SU-DHL-6 (cell line): ENCODE results near the gene UBR7.

ENCODE experiments used
- H2AFZ ChIP-seq: fragments of 200-600 bp; sonication (generic); 2 replicates; pipeline ENCODE4 v1.6.1; 2014; ENCODE audit warnings: low read depth, mild to moderate bottlenecking, moderate library complexity, mixed read lengths, antibody characterized with exemption, low read length; ENCODE audit not compliant: severe bottlenecking
- H3F3A ChIP-seq: fragments of 200-600 bp; shearing (Covaris generic); 2 replicates; pipeline ENCODE4 v1.6.0; 2016; ENCODE audit warnings: antibody characterized with exemption, mild to moderate bottlenecking; ENCODE audit not compliant: insufficient read depth
- H3K27ac ChIP-seq: fragments of 200-600 bp; sonication (generic); 2 replicates; pipeline ENCODE4 v1.5.1; 2016; ENCODE audit warnings: low read depth, mild to moderate bottlenecking, low read length, moderate library complexity, mixed read lengths
- H3K27me3 ChIP-seq: fragments of 200-600 bp; sonication (generic), shearing (Covaris generic); 2 replicates; pipeline ENCODE4 v1.6.0; 2014; ENCODE audit warnings: mild to moderate bottlenecking, low read length
- H3K36me3 ChIP-seq: fragments of 200-600 bp; sonication (generic); 2 replicates; pipeline ENCODE4 v1.6.1; 2014; ENCODE audit warnings: mild to moderate bottlenecking, low read length, mixed read lengths
- H3K4me2 ChIP-seq: fragments of 300-600, 200-600 bp; shearing (Covaris generic), sonication (generic); 2 replicates; pipeline ENCODE4 v1.6.0; 2014; ENCODE audit warnings: low read length, low read depth, mild to moderate bottlenecking; ENCODE audit not compliant: poor library complexity, severe bottlenecking
- H3K4me3 ChIP-seq: fragments of 200-600 bp; sonication (generic); 2 replicates; pipeline ENCODE4 v1.5.1; 2014; ENCODE audit warnings: antibody characterized with exemption, low read length, mild to moderate bottlenecking, mixed read lengths; ENCODE audit not compliant: insufficient read depth, poor library complexity, severe bottlenecking
- H3K79me2 ChIP-seq: fragments of 200-600 bp; sonication (generic); 2 replicates; pipeline ENCODE4 v1.6.1; 2014; ENCODE audit warnings: mild to moderate bottlenecking, low read length, moderate library complexity; ENCODE audit not compliant: insufficient read depth
- H3K9ac ChIP-seq: fragments of 200-600 bp; sonication (generic); 2 replicates; pipeline ENCODE4 v1.7.0; 2014; ENCODE audit warnings: mild to moderate bottlenecking, low read length
- H3K9me2 ChIP-seq: fragments of 200-600 bp; sonication (generic); replicated peaks from 2 replicates; pipeline ENCODE4 v1.6.1; 2014; ENCODE audit warnings: low read length; ENCODE audit not compliant: insufficient read depth
- H3K9me3 ChIP-seq: fragments of 200-600 bp; sonication (generic); 2 replicates; pipeline ENCODE4 v1.6.1; 2014; ENCODE audit warnings: low read length, mixed read lengths; ENCODE audit not compliant: insufficient read depth
- H4K20me1 ChIP-seq: fragments of 200-600 bp; sonication (generic); 2 replicates; pipeline ENCODE4 v1.6.1; 2014; ENCODE audit warnings: low read depth, mild to moderate bottlenecking, antibody characterized with exemption, low read length, moderate library complexity, mixed read lengths
- EZH2phosphoT487 ChIP-seq: fragments of 200-600 bp; sonication (generic), shearing (Covaris generic); conservative IDR thresholded peaks from 2 replicates; pipeline ENCODE4 v1.6.1; 2018; ENCODE audit warnings: mild to moderate bottlenecking, antibody characterized with exemption, low read length, moderate library complexity, mixed read lengths
- TF ChIP-seq, protein P1 (sequence below): fragments of 200-600 bp; sonication (generic); IDR thresholded peaks from one replicate; pipeline ENCODE4 v1.5.1; 2017; ENCODE audit warnings: antibody characterized with exemption, mild to moderate bottlenecking, low read length, moderate library complexity; ENCODE audit not compliant: insufficient read depth, poor library complexity, severe bottlenecking

Gene UBR7

GRCh38 chr14:93269341-93270068, 62.4 kb downstream of the UBR7 start:
- no peak overlapping the region for H2AFZ ChIP-seq
- H3F3A ChIP-seq, result no peaks in the 10 kb centered on the region
- H3K9me3 ChIP-seq, result no peaks in the 10 kb centered on the region
- H3K27ac ChIP-seq, result no peak overlapping the region
- no peak overlapping the region for H3K4me3 ChIP-seq
- no peaks in the 10 kb centered on the region for H3K36me3 ChIP-seq
- TF ChIP-seq, protein P1, sequence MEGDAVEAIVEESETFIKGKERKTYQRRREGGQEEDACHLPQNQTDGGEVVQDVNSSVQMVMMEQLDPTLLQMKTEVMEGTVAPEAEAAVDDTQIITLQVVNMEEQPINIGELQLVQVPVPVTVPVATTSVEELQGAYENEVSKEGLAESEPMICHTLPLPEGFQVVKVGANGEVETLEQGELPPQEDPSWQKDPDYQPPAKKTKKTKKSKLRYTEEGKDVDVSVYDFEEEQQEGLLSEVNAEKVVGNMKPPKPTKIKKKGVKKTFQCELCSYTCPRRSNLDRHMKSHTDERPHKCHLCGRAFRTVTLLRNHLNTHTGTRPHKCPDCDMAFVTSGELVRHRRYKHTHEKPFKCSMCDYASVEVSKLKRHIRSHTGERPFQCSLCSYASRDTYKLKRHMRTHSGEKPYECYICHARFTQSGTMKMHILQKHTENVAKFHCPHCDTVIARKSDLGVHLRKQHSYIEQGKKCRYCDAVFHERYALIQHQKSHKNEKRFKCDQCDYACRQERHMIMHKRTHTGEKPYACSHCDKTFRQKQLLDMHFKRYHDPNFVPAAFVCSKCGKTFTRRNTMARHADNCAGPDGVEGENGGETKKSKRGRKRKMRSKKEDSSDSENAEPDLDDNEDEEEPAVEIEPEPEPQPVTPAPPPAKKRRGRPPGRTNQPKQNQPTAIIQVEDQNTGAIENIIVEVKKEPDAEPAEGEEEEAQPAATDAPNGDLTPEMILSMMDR, result no peak
- no peak for TF ChIP-seq EZH2phosphoT487
- H3K27me3 ChIP-seq, result no peaks in the 10 kb centered on the region
- H3K4me2 ChIP-seq, result no peak overlapping the region
- no peaks in the 10 kb centered on the region for H3K9me2 ChIP-seq
- H3K9ac ChIP-seq, result no peak overlapping the region
- no peaks in the 10 kb centered on the region for H3K79me2 ChIP-seq
- H4K20me1 ChIP-seq, result no peaks in the 10 kb centered on the region

DNA sequence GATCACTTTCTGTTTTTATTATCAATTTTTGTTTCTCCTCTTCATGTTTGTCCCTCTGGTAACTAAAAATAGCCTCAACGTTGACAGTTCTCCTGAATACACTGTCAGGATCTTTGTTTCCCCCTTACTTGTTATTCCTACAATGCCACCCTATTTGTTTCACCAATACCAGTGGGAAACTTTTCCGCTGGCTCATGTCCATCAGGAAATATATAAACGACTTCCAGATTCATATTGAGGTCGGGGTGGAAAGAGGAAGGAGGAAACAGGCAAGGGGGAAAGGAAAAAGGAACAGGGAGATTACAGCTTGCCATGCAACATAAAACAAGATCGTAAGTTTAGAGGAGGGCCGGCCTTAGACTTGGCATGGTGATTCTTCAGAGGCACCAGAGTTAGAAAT, 64.1 kb downstream of the UBR7 start:
- Histone ChIP-seq H3K79me2 (no peaks in the 10 kb centered on the region), H3K4me3 (no peak overlapping the region), H3K36me3 (no peaks in the 10 kb centered on the region), H3K9ac (no peak overlapping the region), H3K4me2 (no peak overlapping the region), H2AFZ (no peak overlapping the region), H3K9me2 (no peaks in the 10 kb centered on the region), H3F3A (no peaks in the 10 kb centered on the region), H3K9me3 (no peaks in the 10 kb centered on the region), H3K27ac (no peak overlapping the region), H3K27me3 (no peaks in the 10 kb centered on the region), H4K20me1 (no peaks in the 10 kb centered on the region)
- TF ChIP-seq, protein P1, result no peak

DNA sequence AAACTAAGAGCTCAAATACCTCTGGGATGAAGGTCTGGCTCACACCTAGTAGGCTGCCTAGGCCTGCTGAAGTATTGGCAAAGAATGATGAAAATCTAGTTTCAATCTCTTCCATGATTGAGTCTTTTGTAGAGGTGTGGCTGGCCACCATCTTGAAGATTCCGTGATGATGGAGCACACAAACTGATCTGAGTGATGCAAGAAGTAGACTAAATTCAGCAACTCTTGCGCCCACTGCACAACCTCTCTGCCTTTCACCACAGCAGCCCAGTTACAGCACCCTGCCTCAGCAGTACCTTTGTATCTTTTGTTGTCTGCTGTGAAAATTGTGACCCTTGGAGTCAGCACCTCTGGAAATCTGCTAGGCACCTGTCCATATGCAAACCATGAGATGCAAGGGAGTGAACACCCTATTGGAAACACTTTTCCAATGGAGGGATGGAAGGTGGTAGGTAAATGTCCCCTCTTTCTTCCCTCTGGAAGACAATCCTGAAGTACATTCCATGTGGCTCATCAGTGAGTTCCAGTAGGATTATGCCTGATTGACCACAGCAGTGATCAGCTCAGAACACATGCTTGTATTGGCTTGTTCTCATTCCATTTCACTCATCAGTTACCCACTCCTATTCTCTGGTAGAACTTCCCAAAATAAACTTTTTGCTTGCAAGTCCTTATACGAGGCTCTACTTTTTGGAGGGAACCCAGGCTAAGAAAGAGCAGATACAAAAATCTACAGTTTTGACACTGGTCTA, 67.2 kb downstream of the UBR7 start:
- Histone ChIP-seq H3K36me3 (no peaks in the 10 kb centered on the region), H3K9ac (no peak overlapping the region), H3K27me3 (no peaks in the 10 kb centered on the region), H3K9me2 (no peaks in the 10 kb centered on the region), H4K20me1 (no peaks in the 10 kb centered on the region), H3K4me3 (no peak overlapping the region), H3K27ac (no peak overlapping the region), H3F3A (no peaks in the 10 kb centered on the region), H3K9me3 (no peaks in the 10 kb centered on the region), H3K79me2 (no peaks in the 10 kb centered on the region), H3K4me2 (no peak overlapping the region), H2AFZ (no peak overlapping the region)
- no peak for TF ChIP-seq EZH2phosphoT487
- TF ChIP-seq, protein P1, result no peak
